CD14-positive monocyte (primary cell): ENCODE measurements around the gene B2M. TPM values are rescaled to one million over a fixed set of nuclear protein-coding genes. Genes with fewer than 3 reads are reported as not detected.
A peak's percentile ranks its signal among the peaks of the same experiment; 100 is the strongest.
"Not testable (repeated sequence)": the region's sequence is repeated elsewhere in the genome, so short reads cannot be mapped to it uniquely, and the experiment has no call there.

ENCODE experiments used
- DNase-seq, 3 donors: peaks; one replicate each; pipeline ENCODE4 v3.0.0-alpha.2; 2011 to 2022
- H2AFZ ChIP-seq: 2 replicates; pipeline ENCODE4 v1.6.0; 2012; ENCODE audit warnings: mild to moderate bottlenecking, low read depth, low read length, inconsistent platforms; ENCODE audit not compliant: insufficient read depth, poor library complexity, severe bottlenecking
- H3K27ac ChIP-seq, 2 donors: 1 replicate in 1 of 2; 2 replicates in 1 of 2; pipeline ENCODE4 v1.5.1; 2012 to 2013; ENCODE audit warnings: low read length in 2 of 2, control low read depth in 1 of 2, inconsistent platforms in 1 of 2, low read depth in 1 of 2, mild to moderate bottlenecking in 1 of 2
- H3K27me3 ChIP-seq, 2 donors: one replicate each; pipeline versions ENCODE4 v1.6.0 to v1.6.1; 2011 to 2013; ENCODE audit warnings: low read length in 2 of 2; ENCODE audit not compliant: control insufficient read depth in 2 of 2, insufficient read depth in 2 of 2
- H3K36me3 ChIP-seq, 2 donors: replicated peaks in 1 of 2; 1 replicate in 1 of 2; 2 replicates in 1 of 2; pipeline versions ENCODE4 v1.5.1 to v1.6.1; 2012 to 2013; ENCODE audit warnings: low read length in 2 of 2, control low read depth in 1 of 2, inconsistent platforms in 1 of 2, mild to moderate bottlenecking in 1 of 2; ENCODE audit not compliant: insufficient read depth in 2 of 2, control insufficient read depth in 1 of 2
- H3K4me1 ChIP-seq, 2 donors: 1 replicate in 1 of 2; 2 replicates in 1 of 2; pipeline versions ENCODE4 v1.5.1 to v1.6.1; 2012 to 2013; ENCODE audit warnings: low read length in 2 of 2, control low read depth in 1 of 2, inconsistent platforms in 1 of 2, mild to moderate bottlenecking in 1 of 2, moderate library complexity in 1 of 2; ENCODE audit not compliant: insufficient read depth in 2 of 2, control insufficient read depth in 1 of 2
- H3K4me2 ChIP-seq: replicated peaks from 2 replicates; pipeline ENCODE3; 2012; ENCODE audit warnings: low read length, moderate library complexity, mild to moderate bottlenecking; ENCODE audit not compliant: poor library complexity, severe bottlenecking; ENCODE audit errors: extremely low read depth
- H3K4me3 ChIP-seq, 3 experiments: fragments of 200-600 bp in 1 of 3; sonication (generic) in 1 of 3; replicated peaks in 1 of 3; 1 replicate in 2 of 3; 2 replicates in 1 of 3; pipeline ENCODE4 v1.5.1; 2011 to 2013; ENCODE audit warnings: low read length in 3 of 3, mild to moderate bottlenecking in 3 of 3, control low read depth in 2 of 3, low read depth in 2 of 3, inconsistent platforms in 1 of 3, moderate library complexity in 1 of 3
- H3K79me2 ChIP-seq: 2 replicates; pipeline ENCODE4 v1.6.0; 2012; ENCODE audit warnings: mild to moderate bottlenecking, control low read depth, inconsistent platforms, low read length, moderate library complexity; ENCODE audit not compliant: insufficient read depth
- H3K9ac ChIP-seq: 2 replicates; pipeline ENCODE4 v1.6.0; 2017; ENCODE audit warnings: low read length, mild to moderate bottlenecking; ENCODE audit not compliant: insufficient read depth, poor library complexity, severe bottlenecking
- H3K9me3 ChIP-seq, 2 donors: replicated peaks in 1 of 2; 1 replicate in 1 of 2; 2 replicates in 1 of 2; pipeline versions ENCODE4 v1.5.1 to v1.6.1; 2012 to 2013; ENCODE audit warnings: low read length in 2 of 2, control low read depth in 1 of 2; ENCODE audit not compliant: control insufficient read depth in 1 of 2, insufficient read depth in 1 of 2
- H4K20me1 ChIP-seq: 2 replicates; pipeline ENCODE4 v1.6.0; 2012; ENCODE audit warnings: mild to moderate bottlenecking, low read length, control low read depth, moderate library complexity; ENCODE audit not compliant: insufficient read depth
- H3K27ac Mint-ChIP-seq, 7 donors: one replicate each; pipeline ENCODE4 v1.8.0; 2020; ENCODE audit warnings: mild to moderate bottlenecking in 7 of 7, mixed read lengths in 7 of 7, moderate library complexity in 6 of 7, inconsistent platforms in 2 of 7
- H3K27me3 Mint-ChIP-seq, 3 donors: one replicate each; pipeline ENCODE4 v1.8.0; 2021 to 2022; ENCODE audit warnings: low read depth in 3 of 3, mild to moderate bottlenecking in 3 of 3, mixed read lengths in 3 of 3, moderate library complexity in 3 of 3, inconsistent platforms in 1 of 3
- H3K36me3 Mint-ChIP-seq, 2 donors: one replicate each; pipeline ENCODE4 v1.8.0; 2020; ENCODE audit warnings: mixed read lengths in 2 of 2, inconsistent platforms in 1 of 2, mild to moderate bottlenecking in 1 of 2
- H3K4me1 Mint-ChIP-seq: one replicate; pipeline ENCODE4 v1.8.0; 2020; ENCODE audit warnings: mild to moderate bottlenecking, mixed read lengths
- H3K4me3 Mint-ChIP-seq, 2 donors: one replicate each; pipeline ENCODE4 v1.8.0; 2020; ENCODE audit warnings: mild to moderate bottlenecking in 2 of 2, mixed read lengths in 2 of 2, moderate library complexity in 1 of 2
- H3K9me3 Mint-ChIP-seq, 7 donors: one replicate each; pipeline ENCODE4 v1.8.0; 2020 to 2022; ENCODE audit warnings: mixed read lengths in 7 of 7, mild to moderate bottlenecking in 6 of 7, moderate library complexity in 6 of 7, inconsistent platforms in 2 of 7
- WGBS: methylation state at CpG from one replicate; pipeline ENCODE4 v1.1.5; 2013; ENCODE audit warnings: missing lambda C conversion rate; ENCODE audit not compliant: insufficient coverage; 5-methylcytosine and 5-hydroxymethylcytosine counted together
- intact Hi-C, 2 donors: fragments of 100-400 bp; cut with micrococcal nuclease; formaldehyde crosslinking; loops; one replicate each; pipeline versions ENCODE4 v1.15.0 to v1.15.1; 2023
- polyA plus RNA-seq, 3 donors: library from polyadenylated mRNA; depleted of rRNA in 1 of 3; unstranded in 2 of 3; stranded (reverse) in 1 of 3; fragments of 300-500 nt in 2 of 3; fragments of >200 nt in 1 of 3; fragmentation: Illumina TruSeq in 2 of 3; gene quantifications; 1 replicate in 2 of 3; 2 replicates in 1 of 3; pipeline ENCODE4 v1.2.3, GENCODE V29; 2012 to 2021
- TF ChIP-seq, protein P1 (sequence below): fragments of 200-600 bp; IDR thresholded peaks from one replicate; pipeline ENCODE4 v1.8.0; 2022; ENCODE audit warnings: antibody characterized with exemption, mild to moderate bottlenecking

The B2M gene
- polyA plus RNA-seq, 3 donors = 17,356 to 28,278 (median 28,259) TPM

DNA sequence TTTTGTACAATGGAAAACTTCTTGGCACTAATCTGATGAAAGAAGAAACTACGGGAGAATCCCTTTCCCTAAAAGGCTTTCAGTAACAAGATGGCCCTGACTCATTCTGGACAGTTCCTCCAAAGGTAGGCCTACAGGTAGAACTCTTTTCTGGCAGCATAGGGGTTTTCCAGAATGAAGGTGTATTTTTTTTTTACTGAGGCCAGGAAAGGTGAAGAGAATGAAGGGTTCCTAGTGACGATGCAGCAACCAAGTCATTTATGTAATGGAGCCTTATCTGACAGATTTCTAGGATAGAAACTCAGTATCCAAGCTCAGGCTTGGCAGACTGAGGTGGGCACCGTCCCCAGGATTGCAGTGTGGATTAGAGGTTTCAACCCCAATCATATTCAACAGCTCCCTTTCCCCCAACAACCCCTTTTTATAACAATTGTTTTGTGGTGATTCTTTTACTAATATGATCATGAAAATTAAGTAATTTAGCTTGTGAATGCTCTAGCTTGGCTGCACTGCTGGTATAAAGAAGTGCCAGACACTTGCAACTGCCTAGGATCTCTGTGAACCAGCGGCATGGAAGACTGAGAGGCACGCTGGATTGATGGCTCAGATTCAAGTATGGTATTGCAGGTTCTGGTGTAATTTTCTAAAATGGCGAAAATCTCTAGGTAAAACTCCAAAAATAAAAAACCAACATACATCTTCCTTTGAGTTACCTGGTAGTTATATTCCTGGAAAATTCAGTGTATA, 16.3 kb downstream of the B2M start:
- peak overlapping the region; percentile 74 for H3K4me2 ChIP-seq
- H3K27me3 ChIP-seq = no peaks in the 10 kb centered on the region

DNA sequence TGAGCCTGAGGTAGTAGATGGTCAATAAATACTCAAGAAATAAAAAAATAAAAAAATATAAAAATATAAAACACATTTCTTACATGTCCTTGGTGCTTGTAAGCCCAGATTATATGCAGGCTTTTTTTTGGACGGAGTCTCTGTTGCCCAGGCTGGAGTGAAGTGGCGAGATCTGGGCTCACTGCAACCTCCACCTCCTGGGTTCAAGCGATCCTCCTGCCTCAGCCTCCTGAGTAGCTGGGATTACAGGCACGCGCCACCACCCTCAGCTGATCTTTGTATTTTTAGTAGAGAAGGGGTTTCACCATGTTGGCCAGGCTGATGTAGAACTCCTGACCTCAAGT, 16.9 kb downstream of the B2M start:
- not testable (repeated sequence) for H3K9me3 ChIP-seq, DNase-seq, H3K27me3 Mint-ChIP-seq, H4K20me1 ChIP-seq, H3K9me3 Mint-ChIP-seq, H3K27me3 ChIP-seq, H2AFZ ChIP-seq, H3K4me3 ChIP-seq
- Histone ChIP-seq H3K4me2 (peak overlapping the region; percentile 74), H3K79me2 (peaks cover 67% of the 10 kb centered on the region), H3K27ac (peak overlapping the region; percentile 90 to 99), H3K4me1 (peaks cover 64 to 73% of the 10 kb centered on the region in 2 donors), H3K9ac (peak overlapping the region; percentile 46), H3K36me3 (peaks cover 0 to 14% of the 10 kb centered on the region in 2 donors)
- H3K4me1 Mint-ChIP-seq = peaks cover 64% of the 10 kb centered on the region
- peak overlapping the region; percentile 21 to 98 for H3K4me3 Mint-ChIP-seq
- WGBS = 100% methylated on average over 1 of the region's 5 CpGs
- H3K36me3 Mint-ChIP-seq = peaks cover 8 to 16% of the 10 kb centered on the region in 2 donors
- peak overlapping the region; percentile 99 to 100 (median 100) for H3K27ac Mint-ChIP-seq
- intact Hi-C loops = loop anchor here (2.0 to 10.0 kb wide), 3 partner anchors 15 to 727 kb away; partner anchors contain the start of genes B2M (in 1 of the 2) and PATL2 (in 1 of the 2)

More for the DNA sequence above, 16.3 kb downstream of the B2M start:
- Mint-ChIP-seq H3K4me3 (peak overlapping the region in 1 of 2 donors; percentile 39), H3K36me3 (peaks cover 8 to 16% of the 10 kb centered on the region in 2 donors), H3K27ac (peak overlapping the region; percentile 99 to 100 (median 100)), H3K27me3 (peaks cover 0 to 7% (median 0%) of the 10 kb centered on the region in 3 donors), H3K9me3 (peaks cover 0 to 3% (median 0%) of the 10 kb centered on the region in 7 donors), H3K4me1 (peaks cover 66% of the 10 kb centered on the region)
- Histone ChIP-seq H3K79me2 (peaks cover 67% of the 10 kb centered on the region), H3K27ac (peak overlapping the region; percentile 90 to 99), H3K9ac (peak overlapping the region; percentile 46), H2AFZ (no peak overlapping the region), H3K4me1 (peaks cover 69 to 79% of the 10 kb centered on the region in 2 donors), H3K9me3 (no peaks in the 10 kb centered on the region), H4K20me1 (no peaks in the 10 kb centered on the region), H3K4me3 (peak overlapping the region in 1 of 3 experiments; percentile 66), H3K36me3 (peaks cover 0 to 14% of the 10 kb centered on the region in 2 donors)
- TF ChIP-seq, protein P1, sequence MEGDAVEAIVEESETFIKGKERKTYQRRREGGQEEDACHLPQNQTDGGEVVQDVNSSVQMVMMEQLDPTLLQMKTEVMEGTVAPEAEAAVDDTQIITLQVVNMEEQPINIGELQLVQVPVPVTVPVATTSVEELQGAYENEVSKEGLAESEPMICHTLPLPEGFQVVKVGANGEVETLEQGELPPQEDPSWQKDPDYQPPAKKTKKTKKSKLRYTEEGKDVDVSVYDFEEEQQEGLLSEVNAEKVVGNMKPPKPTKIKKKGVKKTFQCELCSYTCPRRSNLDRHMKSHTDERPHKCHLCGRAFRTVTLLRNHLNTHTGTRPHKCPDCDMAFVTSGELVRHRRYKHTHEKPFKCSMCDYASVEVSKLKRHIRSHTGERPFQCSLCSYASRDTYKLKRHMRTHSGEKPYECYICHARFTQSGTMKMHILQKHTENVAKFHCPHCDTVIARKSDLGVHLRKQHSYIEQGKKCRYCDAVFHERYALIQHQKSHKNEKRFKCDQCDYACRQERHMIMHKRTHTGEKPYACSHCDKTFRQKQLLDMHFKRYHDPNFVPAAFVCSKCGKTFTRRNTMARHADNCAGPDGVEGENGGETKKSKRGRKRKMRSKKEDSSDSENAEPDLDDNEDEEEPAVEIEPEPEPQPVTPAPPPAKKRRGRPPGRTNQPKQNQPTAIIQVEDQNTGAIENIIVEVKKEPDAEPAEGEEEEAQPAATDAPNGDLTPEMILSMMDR = no peak
- WGBS = 100% methylated on average over 2 of the region's 6 CpGs
- DNase-seq = peak in 1 of 3 donors; percentile 29
- intact Hi-C loops = loop anchor here (2.0 to 10.0 kb wide), 3 partner anchors 15 to 727 kb away; partner anchors contain the start of genes B2M (in 1 of the 2) and PATL2 (in 1 of the 2)
